HG03139 (cell line): Measurements from ENCODE around the gene APELA.

Experiments
- ATAC-seq: cut with Tn5 transposase; IDR thresholded peaks from one replicate; pipeline ENCODE4 v1.9.1; 2021; ENCODE audit not compliant: unreplicated experiment

APELA gene, protein sequence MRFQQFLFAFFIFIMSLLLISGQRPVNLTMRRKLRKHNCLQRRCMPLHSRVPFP

DNA sequence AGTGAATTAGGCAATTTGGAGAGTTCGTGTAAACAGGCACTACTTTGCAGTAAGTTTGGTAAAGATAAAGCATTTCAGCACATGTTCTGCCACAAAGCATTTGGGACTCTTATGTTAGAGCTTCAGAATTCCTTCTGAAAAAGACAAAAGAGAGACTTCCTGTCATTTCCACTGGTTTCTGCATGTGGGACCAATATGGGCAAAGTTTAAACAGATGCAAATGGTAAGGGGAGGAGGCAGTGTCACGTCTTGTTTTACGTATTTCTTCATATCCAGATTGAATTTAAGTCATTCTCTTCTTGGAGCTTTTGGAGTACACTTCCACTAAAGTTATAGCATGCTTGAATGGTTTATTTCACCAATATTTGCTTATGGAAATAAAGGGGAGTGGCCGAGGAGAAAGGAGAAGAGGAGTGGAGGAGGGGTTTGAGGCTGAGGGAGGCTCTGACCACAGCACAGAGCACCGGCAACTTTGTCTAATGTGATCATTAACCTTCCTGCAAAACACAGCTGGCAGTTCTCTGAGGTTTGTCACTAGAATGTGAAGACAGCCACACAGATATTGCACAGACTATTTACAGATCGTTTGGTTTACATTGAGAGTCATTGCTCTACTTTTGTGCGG, at the start of gene APELA:
APELA (plus strand) TSS at position 479 of the 625 bp plus-strand sequence. CDS start 154 bp downstream, outside the sequence.
- ATAC-seq: peak; percentile 100

DNA sequence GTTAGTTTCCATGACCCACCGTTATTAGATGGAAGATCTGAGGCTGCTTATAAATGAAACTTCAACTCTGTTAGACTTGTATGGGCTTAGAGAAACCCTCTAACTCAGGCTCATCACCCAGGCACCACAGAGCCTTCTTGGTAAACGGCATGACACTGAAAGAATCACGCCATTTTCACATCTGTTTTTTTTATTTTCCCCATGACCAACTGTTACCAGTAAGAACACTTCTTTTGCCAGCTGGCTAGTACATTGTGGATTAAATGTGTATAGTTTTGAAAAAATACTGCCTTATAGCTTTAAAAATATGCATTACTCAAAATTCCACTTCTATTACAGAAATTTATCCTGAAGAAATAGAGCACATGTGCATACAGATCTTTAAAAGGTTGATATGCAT, 48.0 kb upstream of the APELA start:
- no peak for ATAC-seq

DNA sequence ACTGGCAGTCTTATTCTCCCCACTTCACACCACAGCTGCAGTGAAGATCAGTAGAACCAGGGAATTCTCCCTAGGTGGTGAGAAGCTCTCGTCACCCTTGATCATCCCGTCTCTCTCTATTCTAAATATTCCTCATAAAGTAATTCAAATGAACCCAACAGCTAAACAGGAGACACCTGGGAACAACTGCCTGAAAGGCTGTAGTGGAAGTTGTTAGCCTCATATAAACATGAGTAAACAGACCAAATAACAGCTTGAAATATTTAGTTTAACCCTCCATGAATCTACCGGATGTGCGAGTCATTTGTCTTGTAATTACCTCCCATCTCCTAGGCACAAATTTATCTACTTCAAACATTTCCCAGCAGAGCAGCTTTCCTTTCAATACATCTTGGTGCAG, 30.4 kb upstream of the APELA start:
- no peak for ATAC-seq

DNA sequence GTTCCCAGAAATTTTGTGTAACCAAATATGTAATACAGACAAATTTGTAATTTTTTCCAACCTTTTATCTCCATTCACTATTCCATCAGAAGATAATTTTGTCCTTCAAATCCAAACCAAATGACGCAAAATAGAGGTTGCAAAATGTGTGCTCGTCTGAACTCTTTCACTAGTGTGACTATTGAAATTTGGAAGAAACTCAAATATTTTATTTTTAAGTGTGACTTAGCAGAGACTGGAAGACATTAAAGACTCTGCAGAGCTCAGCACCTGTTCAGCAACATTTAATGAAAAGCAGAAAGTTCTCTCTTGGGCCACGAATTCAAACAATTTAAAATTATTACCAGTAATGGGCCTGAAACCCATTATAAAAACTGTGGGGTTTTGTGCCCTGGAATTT, 30.0 kb upstream of the APELA start:
- ATAC-seq: no peak

DNA sequence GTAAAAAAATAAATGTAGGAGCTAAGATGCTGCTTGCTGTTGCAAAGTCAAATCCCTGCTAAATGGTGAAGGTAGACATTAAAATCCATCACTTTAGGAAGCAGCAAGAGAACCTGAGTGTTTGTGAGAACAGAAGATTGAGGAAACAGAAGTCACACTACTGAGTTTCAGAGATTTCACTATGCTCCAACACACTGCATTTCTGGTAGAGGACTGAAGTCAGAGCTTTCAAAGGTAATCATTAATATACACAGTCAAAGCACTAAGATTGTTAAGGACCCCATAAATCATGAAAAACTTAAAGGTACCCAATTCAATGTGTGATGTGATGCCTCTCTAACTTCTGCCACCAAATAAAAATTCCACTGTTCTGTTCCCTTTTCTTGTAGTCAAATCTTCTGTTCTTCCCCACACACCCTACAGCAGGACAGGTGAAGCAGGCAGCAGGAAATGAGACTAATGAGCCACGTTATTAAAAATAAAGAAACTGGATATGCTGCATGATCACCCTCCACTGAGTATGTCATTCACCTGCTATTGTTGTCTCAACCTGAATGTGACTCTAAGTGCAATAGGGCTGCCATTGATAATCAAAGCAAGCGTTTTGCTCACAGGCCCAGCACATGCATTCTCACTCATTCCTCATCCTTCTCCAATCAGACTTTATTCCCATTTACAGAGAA, 28.9 kb upstream of the APELA start:
- peak; percentile 78 for ATAC-seq

DNA sequence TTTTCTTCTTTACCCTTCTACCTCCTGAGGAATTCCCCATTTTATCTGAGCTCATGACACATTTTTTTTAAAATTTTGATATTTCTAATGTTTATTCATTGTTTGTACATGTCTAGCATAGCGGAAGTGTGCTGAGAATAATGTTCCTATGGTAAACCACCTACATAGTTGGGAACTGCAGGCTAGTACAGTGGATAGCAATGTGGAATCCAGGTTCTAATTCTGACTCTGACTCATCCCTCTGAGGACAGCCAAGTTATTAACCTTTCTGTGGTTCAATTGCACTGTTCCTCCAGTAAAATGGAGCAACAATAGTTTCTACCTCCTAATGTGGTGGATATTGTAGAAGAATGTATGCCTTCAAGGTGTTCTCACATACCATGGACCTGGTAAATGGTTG, 20.6 kb upstream of the APELA start:
- no peak for ATAC-seq

DNA sequence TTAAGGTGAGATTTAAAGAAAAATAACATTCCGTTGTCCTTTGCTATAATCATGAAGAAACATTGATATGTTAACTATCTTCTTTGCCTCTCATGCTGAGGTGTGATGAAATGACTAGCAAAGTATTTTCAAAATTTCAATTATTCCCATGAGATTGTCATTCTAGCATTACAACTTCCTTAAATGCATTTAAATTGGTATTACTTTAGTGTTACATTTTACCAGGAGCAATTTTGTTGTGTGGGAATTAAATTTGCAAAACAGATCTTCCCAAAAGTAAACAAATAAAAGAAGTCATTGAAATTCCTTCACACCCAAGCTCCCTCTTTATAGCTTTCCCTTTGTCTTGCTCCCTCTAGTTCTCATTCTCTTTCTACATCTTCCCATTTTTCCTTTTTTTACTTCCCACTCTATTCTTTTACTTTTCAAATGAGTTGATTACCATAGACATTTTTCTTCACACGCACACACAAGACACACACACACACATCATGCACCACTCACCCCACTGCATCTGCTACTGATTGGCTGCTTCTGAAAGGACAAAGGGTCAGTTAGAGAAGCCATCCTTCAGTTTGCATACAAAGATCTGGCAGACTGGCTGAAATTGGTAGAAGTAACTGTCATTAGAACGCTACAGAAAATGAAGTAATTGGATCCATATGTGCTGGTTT, 10.0 kb upstream of the APELA start:
- ATAC-seq: no peak

DNA sequence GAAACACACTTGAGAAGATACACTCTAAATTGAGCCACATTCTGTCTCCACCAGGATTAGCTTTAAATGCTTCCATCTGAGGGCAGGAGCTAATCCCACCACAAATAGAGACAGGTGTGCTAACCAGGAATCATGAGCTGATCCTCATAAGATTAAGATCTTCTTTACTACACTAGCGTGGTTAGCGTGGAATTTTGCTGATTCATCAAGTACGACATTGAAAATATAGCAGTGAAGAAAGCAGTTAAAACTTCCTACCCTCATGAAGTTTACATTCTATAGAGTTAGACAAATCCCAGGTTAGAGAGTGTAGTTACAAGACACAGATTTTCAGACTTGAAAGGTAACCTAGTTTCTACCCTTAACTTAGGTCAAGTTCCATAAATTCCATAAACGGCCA, 5.3 kb upstream of the APELA start:
- no peak for ATAC-seq

DNA sequence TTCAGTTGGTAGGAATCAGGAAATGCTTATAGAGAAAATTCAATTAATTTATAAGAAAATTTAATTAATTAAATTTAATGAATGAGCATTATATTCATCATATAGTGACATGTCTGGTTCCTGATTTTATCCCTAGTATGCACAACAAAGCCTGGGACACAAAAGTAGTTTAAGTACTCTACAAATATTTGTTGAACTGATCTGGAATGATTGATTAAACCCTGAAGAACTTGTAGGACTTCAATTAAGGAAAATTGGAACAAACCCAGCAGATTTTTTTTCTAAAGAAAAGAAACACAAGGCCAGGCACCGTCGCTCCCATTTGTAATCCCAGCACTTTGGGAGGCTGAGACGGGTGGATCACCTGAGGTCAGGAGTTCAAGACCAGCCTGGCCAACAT, 4.5 kb upstream of the APELA start:
- no peak for ATAC-seq

DNA sequence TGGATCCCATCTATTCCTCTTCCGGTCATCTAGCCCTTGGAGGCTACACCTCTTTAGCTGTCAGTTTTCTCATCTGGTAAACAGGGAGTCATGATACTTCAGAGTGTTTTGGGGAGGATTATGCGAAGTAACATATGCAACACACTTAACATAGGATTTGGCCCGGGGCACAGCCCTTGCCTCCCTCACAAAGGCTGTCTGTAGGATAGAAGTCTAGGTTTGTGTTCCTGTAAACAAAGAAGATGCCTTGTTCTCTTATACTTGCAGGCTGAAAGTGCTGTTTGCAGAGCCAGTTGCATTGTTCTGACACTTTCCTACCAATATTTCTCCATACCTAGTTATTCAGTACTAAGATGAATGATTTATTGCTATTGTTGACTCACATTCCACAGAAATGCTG, 2.2 kb upstream of the APELA start:
- ATAC-seq: no peak

DNA sequence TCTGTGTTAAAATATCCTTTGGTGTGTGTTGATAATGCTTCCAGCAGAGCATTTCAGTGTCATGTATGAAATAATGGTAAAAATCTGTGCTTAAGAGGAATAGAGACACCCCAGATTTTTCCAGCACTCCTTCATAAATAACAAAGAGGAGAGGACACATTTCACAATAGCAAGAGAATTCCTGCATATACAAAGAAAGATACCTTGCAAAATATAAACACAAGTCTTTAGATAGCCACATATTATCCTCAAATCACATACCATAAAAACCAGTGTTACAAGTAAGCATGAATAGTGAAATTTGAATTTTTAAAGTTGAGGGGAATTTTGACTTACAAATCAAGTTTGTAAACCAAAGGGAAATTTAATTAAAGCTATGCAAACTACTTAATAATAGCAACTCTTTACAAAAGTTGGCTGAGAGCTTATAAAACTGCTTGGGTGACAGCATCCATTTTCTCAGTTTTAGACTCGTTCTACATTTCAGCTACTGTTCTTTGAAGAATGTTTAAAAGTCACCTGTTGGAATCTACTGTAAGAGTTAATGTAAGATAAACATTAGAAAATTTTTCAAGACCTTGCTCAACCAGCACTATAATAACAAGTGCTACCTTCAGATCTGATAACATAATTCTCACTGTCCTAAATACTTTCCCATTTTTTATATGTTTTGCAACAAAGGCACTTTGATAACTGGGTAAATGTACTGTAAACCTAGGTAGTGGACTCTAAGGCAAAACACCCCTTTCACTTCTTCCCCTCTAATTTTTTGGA, 3.7 kb downstream of the APELA start:
- no peak for ATAC-seq

DNA sequence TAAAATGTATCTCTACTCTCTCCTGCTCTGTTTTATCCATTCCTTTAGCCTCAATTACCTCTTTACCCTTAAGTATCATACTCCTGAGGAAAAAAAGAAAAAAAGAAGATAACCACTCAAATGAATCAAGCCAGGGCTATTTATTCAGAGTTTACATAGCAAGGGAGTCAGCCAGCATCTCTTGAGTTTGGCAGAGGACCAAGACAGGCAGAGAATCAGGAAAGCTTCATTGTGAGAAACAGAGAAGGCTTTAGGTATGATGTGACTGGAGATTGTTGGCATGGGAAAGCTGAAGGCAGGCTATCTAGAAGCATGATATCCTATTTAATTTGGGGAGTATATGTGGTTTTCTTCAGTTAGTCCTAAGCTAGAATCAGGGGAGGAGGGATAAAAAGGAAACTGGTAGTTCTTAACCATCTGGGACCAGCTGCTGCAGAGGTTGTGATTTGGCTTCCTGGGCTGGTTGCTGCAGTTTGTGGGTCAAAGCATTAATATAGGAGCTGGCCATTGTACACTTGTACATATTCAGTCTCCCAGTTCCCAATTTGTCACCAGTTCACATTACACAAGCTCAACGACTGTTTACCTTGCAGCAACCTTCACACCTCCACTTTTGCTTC, 11.2 kb downstream of the APELA start:
- ATAC-seq: peak; percentile 31

DNA sequence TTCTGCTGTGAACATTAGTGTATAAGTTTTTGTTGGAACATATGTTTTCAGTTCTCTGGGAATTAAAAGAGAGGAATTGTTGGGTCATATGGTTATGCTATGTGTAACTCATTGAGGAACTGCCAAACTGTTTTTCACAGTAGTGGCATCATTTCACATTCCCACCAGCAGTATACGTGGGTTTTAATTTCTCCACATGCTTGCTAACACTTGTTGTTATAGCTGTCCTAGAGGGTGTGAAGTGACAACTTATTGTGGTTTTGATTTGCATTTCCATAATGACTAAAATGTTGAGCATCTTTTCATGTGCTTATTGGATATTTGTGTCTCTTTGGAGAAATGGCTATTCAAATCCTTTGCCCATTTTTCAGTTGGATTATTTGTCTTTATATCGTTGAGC, 13.7 kb downstream of the APELA start:
- ATAC-seq: no peak

DNA sequence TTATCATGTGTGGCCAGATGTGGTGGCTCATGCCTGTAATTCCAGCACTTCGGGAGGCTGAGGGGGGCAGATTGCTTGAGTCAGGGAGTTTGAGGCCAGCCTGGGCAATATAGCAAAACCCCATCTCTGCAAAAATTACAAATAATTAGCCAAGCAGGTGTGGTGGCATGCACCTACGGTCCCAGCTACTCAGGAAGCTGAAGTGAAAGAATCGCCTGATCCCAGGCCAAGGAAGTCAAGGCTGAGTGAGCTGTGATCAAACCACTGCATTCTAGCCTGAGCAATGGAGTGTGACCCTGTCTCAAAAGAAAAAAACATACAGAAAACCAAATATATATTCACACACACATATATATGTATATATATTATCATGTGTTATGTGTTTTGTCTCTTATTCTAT, 15.0 kb downstream of the APELA start:
- ATAC-seq: peak; percentile 91

DNA sequence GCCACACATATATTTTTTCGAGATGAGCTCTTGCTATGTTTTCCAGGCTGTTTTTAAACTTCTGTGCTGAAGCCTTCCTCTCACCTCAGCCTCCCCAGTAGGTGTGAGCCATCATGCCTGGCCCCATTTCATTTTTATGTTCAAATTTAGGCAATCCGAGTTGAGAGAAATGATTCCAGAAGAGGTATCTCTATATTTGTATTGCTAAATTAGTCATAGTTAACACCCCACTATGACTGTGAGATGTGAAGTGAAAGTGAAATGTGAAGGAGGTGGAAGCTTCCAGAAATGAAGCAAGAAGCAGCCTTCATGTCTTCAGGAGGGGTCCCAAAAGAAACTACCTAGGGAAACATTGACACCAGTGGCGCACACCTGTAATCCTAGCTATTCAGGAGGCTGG, 17.7 kb downstream of the APELA start:
- peak; percentile 49 for ATAC-seq

DNA sequence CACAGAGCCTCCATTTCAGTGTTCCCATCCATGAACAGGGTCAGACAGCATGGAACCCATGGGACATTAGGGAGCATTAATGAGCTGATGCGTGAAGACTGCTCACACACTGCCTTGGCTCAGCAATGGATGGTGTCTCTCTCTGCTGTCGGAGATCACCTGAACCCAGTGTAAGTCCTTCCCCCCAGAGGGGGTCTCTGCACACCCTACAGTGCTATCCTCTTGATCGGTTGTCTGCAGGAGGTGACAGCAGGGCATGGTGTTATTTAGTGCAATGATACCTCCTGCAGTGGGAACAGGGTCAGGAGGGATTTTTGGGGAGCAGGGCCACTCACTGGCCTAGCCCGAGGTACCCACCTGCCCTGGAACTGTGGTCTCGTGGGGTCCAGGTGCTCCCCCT, 25.6 kb downstream of the APELA start:
- no peak for ATAC-seq

DNA sequence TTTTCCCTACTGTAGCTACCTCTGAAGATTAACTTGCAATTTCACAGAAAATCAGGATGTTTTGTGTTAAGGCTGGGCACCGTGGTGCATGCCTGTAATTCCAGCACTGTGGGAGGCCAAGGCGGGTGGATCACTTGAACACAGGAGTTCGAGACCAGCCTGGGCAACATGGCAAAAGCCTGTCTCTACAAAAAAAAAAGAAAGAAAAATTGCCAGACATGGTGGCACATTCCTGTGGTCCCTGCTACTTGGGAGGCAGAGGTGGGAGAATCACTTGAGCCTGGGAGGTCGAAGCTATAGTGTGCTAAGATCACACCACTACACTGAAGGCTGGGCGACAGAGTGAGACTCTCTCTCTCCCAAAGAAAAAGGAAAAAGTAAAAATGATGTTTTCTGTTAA, 27.4 kb downstream of the APELA start:
- no peak for ATAC-seq

DNA sequence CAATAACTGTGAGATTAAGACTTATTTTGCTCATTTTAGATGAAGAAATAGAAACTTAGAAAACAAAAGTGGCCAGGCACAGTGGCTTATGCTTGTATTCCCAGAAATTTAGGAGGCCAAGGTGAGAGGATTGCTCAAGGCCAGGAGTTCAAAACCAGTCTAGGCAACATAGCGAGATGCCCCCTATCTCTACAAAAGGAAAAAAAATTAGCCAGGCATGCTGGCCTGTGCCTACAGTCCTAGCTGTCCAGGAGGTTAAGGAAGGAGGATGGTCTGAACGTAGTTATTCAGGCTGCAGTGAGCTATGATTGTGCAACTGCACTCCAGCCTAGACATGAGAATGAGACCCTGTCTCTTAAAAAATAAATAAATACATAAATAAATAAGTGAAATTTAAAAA, 28.0 kb downstream of the APELA start:
- no peak for ATAC-seq

DNA sequence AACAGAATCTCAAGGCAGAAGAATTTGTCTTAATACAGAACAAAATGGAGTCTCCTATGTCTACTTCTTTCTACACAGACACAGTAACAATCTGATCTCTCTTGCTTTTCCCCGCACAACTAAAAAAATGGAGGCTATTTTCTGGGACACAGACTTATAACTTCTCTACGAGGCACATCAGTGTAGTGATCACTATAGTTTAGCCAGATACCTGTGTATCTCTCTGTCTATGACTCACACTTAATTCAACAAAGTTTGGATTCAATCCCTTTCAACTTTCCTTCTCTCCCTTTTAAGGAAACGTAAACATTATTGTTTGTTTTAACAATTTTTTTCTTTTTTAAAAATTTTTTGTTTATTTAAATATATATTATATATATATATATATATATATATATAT, 29.4 kb downstream of the APELA start:
- ATAC-seq: no peak

DNA sequence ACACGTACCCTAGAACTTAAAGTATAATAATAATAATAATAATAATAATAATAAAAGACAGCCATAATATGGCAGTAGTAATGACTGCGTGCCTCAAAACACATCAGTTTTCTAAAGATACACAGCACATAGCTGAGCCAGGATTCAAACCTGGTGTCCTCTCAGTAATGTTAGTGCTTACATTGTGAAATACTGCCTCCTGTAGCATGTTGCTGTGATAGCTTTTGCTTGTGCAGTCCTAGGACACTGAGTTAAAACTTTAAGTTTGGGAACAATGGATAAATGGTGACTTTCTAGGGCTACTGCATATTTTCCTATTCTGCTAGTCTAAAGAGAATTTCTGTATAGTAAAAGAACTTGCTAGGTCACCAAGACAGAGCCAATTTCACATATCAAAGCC, 36.5 kb downstream of the APELA start:
- ATAC-seq: peak; percentile 72

DNA sequence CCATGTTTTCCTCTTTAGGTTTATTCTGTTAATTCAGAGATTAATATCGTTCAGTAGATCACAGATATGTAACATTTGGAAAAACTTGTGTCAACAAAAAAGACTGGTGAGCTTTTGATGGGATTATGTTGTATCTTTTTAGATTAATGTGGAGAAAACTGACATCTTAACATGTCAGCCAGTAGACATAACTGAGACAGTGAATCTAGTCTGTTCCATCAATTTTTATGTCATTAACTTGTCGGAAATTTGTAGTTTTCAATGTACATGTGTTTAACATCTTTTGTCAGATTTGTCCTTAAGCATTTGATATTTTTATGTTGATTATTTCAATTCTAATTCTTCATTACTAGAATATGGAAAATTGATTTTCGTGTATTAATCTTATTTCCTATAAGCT, 42.0 kb downstream of the APELA start:
- no peak for ATAC-seq
